ENCODE results near the gene ACTG2.

DNA sequence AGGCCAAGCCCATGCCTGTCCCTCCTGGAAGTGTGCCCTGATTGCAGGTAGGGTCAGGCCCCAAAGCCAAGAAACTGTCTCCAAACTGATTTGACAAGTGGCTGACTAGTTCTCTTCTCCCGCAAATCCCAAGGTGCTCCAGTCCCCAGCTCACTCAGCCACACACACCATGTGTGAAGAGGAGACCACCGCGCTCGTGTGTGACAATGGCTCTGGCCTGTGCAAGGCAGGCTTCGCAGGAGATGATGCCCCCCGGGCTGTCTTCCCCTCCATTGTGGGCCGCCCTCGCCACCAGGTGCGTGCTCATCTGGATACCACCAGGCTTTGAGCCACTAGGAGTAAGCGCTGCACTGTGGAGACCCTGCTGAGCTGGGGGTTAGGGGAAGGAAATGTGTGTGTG lies 8.3 kb downstream of the ACTG2 start:
- TF ChIP-seq CTCF (IDR thresholded peaks at IDR 0.05 in 4 of 5, conservative IDR thresholded peaks at IDR 0.05 in 1 of 5) (no peak), POLR2A (IDR thresholded peaks at IDR 0.05) (no peak)

Measured in gastrocnemius medialis (tissue), 4 donors.